ENCODE data around the gene MINDY2.
"Not testable (repeated sequence)": the region's sequence is repeated elsewhere in the genome, so short reads cannot be mapped to it uniquely, and the experiment has no call there.

The MINDY2 gene

GRCh38 chr15:58755350-58755749, 15.8 kb upstream of the MINDY2 start:
- no peak for DNase-seq

GRCh38 chr15:58755956-58756355, 15.1 kb upstream of the MINDY2 start:
- DNase-seq: no peak

GRCh38 chr15:58758141-58758540, 13.0 kb upstream of the MINDY2 start:
- no peak for DNase-seq

GRCh38 chr15:58760385-58761009, 10.6 kb upstream of the MINDY2 start:
- DNase-seq: no peak

GRCh38 chr15:58761010-58761388, 10.1 kb upstream of the MINDY2 start:
- no peak for DNase-seq

GRCh38 chr15:58762285-58762684, 8.8 kb upstream of the MINDY2 start:
- DNase-seq: no peak

- DNase-seq: no peak
Measured at GRCh38 chr15:58762731-58763130, 8.4 kb upstream of the MINDY2 start.

GRCh38 chr15:58764468-58764867, 6.6 kb upstream of the MINDY2 start:
- DNase-seq: no peak

- DNase-seq: no peak
Measured at GRCh38 chr15:58766290-58766689, 4.8 kb upstream of the MINDY2 start.

GRCh38 chr15:58768601-58769004, 2.5 kb upstream of the MINDY2 start:
- DNase-seq: not testable (repeated sequence)

GRCh38 chr15:58770519-58770856, 614 bp upstream of the MINDY2 start:
- no peak for DNase-seq

- no peak for DNase-seq
Measured at GRCh38 chr15:58771621-58772250, 634 bp downstream of the MINDY2 start.

GRCh38 chr15:58773024-58773423, 1.9 kb downstream of the MINDY2 start:
- no peak for DNase-seq

GRCh38 chr15:58775402-58775801, 4.3 kb downstream of the MINDY2 start:
- no peak for DNase-seq

GRCh38 chr15:58777107-58777506, 6.0 kb downstream of the MINDY2 start:
- no peak for DNase-seq

GRCh38 chr15:58779554-58779953, 8.5 kb downstream of the MINDY2 start:
- no peak for DNase-seq

GRCh38 chr15:58785355-58785754, 14.3 kb downstream of the MINDY2 start:
- no peak for DNase-seq

GRCh38 chr15:58788056-58788710, 17.1 kb downstream of the MINDY2 start:
- no peak for DNase-seq

GRCh38 chr15:58793862-58794261, 22.8 kb downstream of the MINDY2 start:
- no peak for DNase-seq

GRCh38 chr15:58795825-58796224, 24.7 kb downstream of the MINDY2 start:
- no peak for DNase-seq

GRCh38 chr15:58797505-58797904, 26.4 kb downstream of the MINDY2 start:
- DNase-seq: no peak

GRCh38 chr15:58805095-58805494, 34.0 kb downstream of the MINDY2 start:
- DNase-seq: no peak

- not testable (repeated sequence) for DNase-seq
Measured at GRCh38 chr15:58823267-58823666, 52.2 kb downstream of the MINDY2 start.

GRCh38 chr15:58830556-58830955, 59.5 kb downstream of the MINDY2 start:
- DNase-seq: no peak
